Peyer's patch (tissue), 4 donors: ENCODE data around the gene ZNF143.

Experiments used
- CTCF ChIP-seq, 6 experiments: fragments of 450-650 bp in 4 of 6; fragments of 200-600 bp in 2 of 6; sonication (generic) in 1 of 6; IDR thresholded peaks; one replicate each; pipeline ENCODE4 v1.5.1; 2017 to 2019; ENCODE audit warnings: antibody characterized with exemption in 6 of 6, mild to moderate bottlenecking in 3 of 6, moderate library complexity in 1 of 6
- POLR2A ChIP-seq, 2 donors: fragments of 450-650 bp; IDR thresholded peaks; one replicate each; pipeline ENCODE4 v1.5.1; 2017; ENCODE audit warnings: antibody characterized with exemption in 2 of 2, mild to moderate bottlenecking in 2 of 2, moderate library complexity in 2 of 2

- TF ChIP-seq CTCF (IDR thresholded peaks at IDR 0.05) (no peak), POLR2A (IDR thresholded peaks at IDR 0.05) (no peak)
Observed at GRCh38 chr11:9533736-9534473, 73.1 kb downstream of the ZNF143 start.
